SK-N-SH (cell line): Measurements from ENCODE around the gene DYNLT3. TPM values are rescaled to one million over a fixed set of nuclear protein-coding genes. Genes with fewer than 3 reads are reported as not detected.

Experiments used
- CTCF ChIA-PET: fragments of 300-600, 350-600 bp; formaldehyde crosslinking; extraction: SDS; loops from one replicate; lab custom pipeline; 2021; lab: Yijun Ruan, JAX
- POLR2A ChIA-PET: fragments of 350-600 bp; sonication (Branson Sonifier 250); formaldehyde crosslinking; extraction: SDS; loops from one replicate; lab custom pipeline; 2020; ENCODE audit warnings: antibody characterized with exemption, inconsistent platforms; lab: Yijun Ruan, JAX
- DNase-seq: peaks from one replicate; pipeline ENCODE4 v3.0.0; 2012
- H2AFZ ChIP-seq: fragments of 200-600 bp; sonication (generic); 2 replicates; pipeline ENCODE4 v1.8.1; 2016; ENCODE audit warnings: antibody characterized with exemption, mild to moderate bottlenecking, low read depth
- H3F3A ChIP-seq: fragments of 200-600 bp; sonication (generic); replicated peaks from 2 replicates; pipeline ENCODE3; 2016; ENCODE audit warnings: antibody characterized with exemption, mild to moderate bottlenecking; ENCODE audit not compliant: insufficient read depth
- H3K27ac ChIP-seq, 2 experiments: fragments of 200-500 bp in 1 of 2; fragments of 200-600 bp in 1 of 2; sonication (Bioruptor generic) in 1 of 2; sonication (generic), shearing (Covaris generic) in 1 of 2; 2 replicates each; pipeline versions ENCODE4 v1.5.1 to v1.6.1; 2014 to 2016; ENCODE audit warnings: low read depth in 2 of 2, inconsistent platforms in 1 of 2, low read length in 1 of 2, mild to moderate bottlenecking in 1 of 2, mixed read lengths in 1 of 2
- H3K27me3 ChIP-seq: fragments of 200-600 bp; sonication (generic), shearing (Covaris generic); 2 replicates; pipeline ENCODE4 v1.6.1; 2016; ENCODE audit warnings: mixed run types; ENCODE audit not compliant: insufficient read depth
- H3K36me3 ChIP-seq, 2 experiments: fragments of 200-500 bp in 1 of 2; fragments of 200-600 bp in 1 of 2; sonication (Bioruptor generic) in 1 of 2; sonication (generic) in 1 of 2; replicated peaks in 1 of 2; 2 replicates each; pipeline versions ENCODE3 to v1.5.1; 2014 to 2016; ENCODE audit warnings: low read length in 1 of 2, mild to moderate bottlenecking in 1 of 2; ENCODE audit not compliant: insufficient read depth in 2 of 2, control insufficient read depth in 1 of 2
- H3K4me1 ChIP-seq, 2 experiments: fragments of 200-500 bp in 1 of 2; fragments of 200-600 bp in 1 of 2; sonication (Bioruptor generic) in 1 of 2; sonication (generic), shearing (Covaris generic) in 1 of 2; 2 replicates each; pipeline versions ENCODE4 v1.5.1 to v1.6.1; 2014 to 2016; ENCODE audit warnings: low read depth in 1 of 2, low read length in 1 of 2, mixed run types in 1 of 2; ENCODE audit not compliant: insufficient read depth in 2 of 2, control insufficient read depth in 1 of 2
- H3K4me2 ChIP-seq: fragments of 200-600 bp; sonication (generic), shearing (Covaris generic); 2 replicates; pipeline ENCODE4 v1.6.1; 2017; ENCODE audit warnings: mixed run types
- H3K4me3 ChIP-seq, 2 experiments: fragments of 200-500 bp in 1 of 2; fragments of 200-600 bp in 1 of 2; sonication (Bioruptor generic) in 1 of 2; sonication (generic), shearing (Covaris generic) in 1 of 2; 2 replicates each; pipeline versions ENCODE4 v1.5.1 to v1.8.1; 2014 to 2016; ENCODE audit warnings: low read depth in 2 of 2, inconsistent platforms in 1 of 2, low read length in 1 of 2, mild to moderate bottlenecking in 1 of 2, mixed read lengths in 1 of 2, moderate library complexity in 1 of 2
- H3K79me2 ChIP-seq: fragments of 200-600 bp; sonication (generic); 2 replicates; pipeline ENCODE4 v1.8.1; 2017; ENCODE audit warnings: mild to moderate bottlenecking; ENCODE audit not compliant: insufficient read depth
- H3K9ac ChIP-seq: fragments of 200-600 bp; sonication (generic); 2 replicates; pipeline ENCODE4 v1.6.1; 2017; ENCODE audit warnings: mixed run types
- H3K9me2 ChIP-seq: fragments of 200-600 bp; sonication (generic); 2 replicates; pipeline ENCODE4 v1.6.1; 2017; ENCODE audit warnings: mixed run types
- H3K9me3 ChIP-seq: fragments of 200-600 bp; sonication (generic); 2 replicates; pipeline ENCODE4 v1.6.1; 2017; ENCODE audit warnings: mixed run types, mild to moderate bottlenecking, moderate library complexity
- H4K20me1 ChIP-seq: fragments of 200-600 bp; sonication (generic); 2 replicates; pipeline ENCODE4 v1.6.1; 2017; ENCODE audit warnings: mild to moderate bottlenecking, mixed run types; ENCODE audit not compliant: insufficient read depth
- ELF1 ChIP-seq: IDR thresholded peaks from 2 replicates; pipeline ENCODE4 v1.4.0; 2012
- EZH2phosphoT487 ChIP-seq: fragments of 200-600 bp; sonication (generic); IDR thresholded peaks from 2 replicates; pipeline ENCODE4 v1.6.1; 2017; ENCODE audit warnings: low read depth, mixed run types, mild to moderate bottlenecking, antibody characterized with exemption, moderate library complexity, borderline replicate concordance
- FOXJ3 ChIP-seq: sonication (generic); formaldehyde crosslinking; IDR thresholded peaks from 2 replicates; pipeline ENCODE4 v1.5.1; 2020; ENCODE audit warnings: mild to moderate bottlenecking, missing genetic modification reagents
- IRF3 ChIP-seq: fragments of 150-350 bp; IDR thresholded peaks from 2 replicates; pipeline ENCODE4 v1.6.1; 2016; ENCODE audit warnings: mild to moderate bottlenecking, low read depth, low read length
- MAX ChIP-seq: IDR thresholded peaks from 2 replicates; pipeline ENCODE4 v1.4.0; 2012; ENCODE audit warnings: low read depth
- MEF2A ChIP-seq: IDR thresholded peaks from 2 replicates; pipeline ENCODE4 v1.4.0; 2012; ENCODE audit warnings: low read depth, borderline replicate concordance
- MXI1 ChIP-seq: IDR thresholded peaks from 2 replicates; pipeline ENCODE4 v1.6.1; 2012; ENCODE audit warnings: mild to moderate bottlenecking, low read depth, low read length, improper control_type of control experiment
- NFIC ChIP-seq: IDR thresholded peaks from 2 replicates; pipeline ENCODE4 v1.4.0; 2012; ENCODE audit warnings: borderline replicate concordance
- NRF1 ChIP-seq: IDR thresholded peaks from 2 replicates; pipeline ENCODE4 v1.6.1; 2012; ENCODE audit warnings: low read depth, mild to moderate bottlenecking, low read length
- POLR2AphosphoS5 ChIP-seq: IDR thresholded peaks from 2 replicates; pipeline ENCODE4 v1.6.1; 2012; ENCODE audit warnings: low read depth, low read length
- RAD21 ChIP-seq: IDR thresholded peaks from 2 replicates; pipeline ENCODE4 v1.6.1; 2012; ENCODE audit warnings: mild to moderate bottlenecking, low read length
- REST ChIP-seq: IDR thresholded peaks from 2 replicates; pipeline ENCODE4 v1.6.1; 2012; ENCODE audit warnings: mild to moderate bottlenecking, low read depth, low read length, moderate library complexity
- RFX5 ChIP-seq: IDR thresholded peaks from 2 replicates; pipeline ENCODE4 v1.6.1; 2012; ENCODE audit warnings: mild to moderate bottlenecking, improper control_type of control experiment, low read length
- RXRA ChIP-seq: IDR thresholded peaks from 2 replicates; pipeline ENCODE4 v1.4.0; 2012; ENCODE audit warnings: low read depth, mild to moderate bottlenecking, borderline replicate concordance
- SMC3 ChIP-seq: IDR thresholded peaks from 2 replicates; pipeline ENCODE4 v1.6.1; 2012; ENCODE audit warnings: low read depth, low read length, improper control_type of control experiment
- TCF12 ChIP-seq: IDR thresholded peaks from 2 replicates; pipeline ENCODE4 v1.4.0; 2012
- USF1 ChIP-seq: IDR thresholded peaks from 2 replicates; pipeline ENCODE4 v1.4.0; 2012; ENCODE audit warnings: low read depth, borderline replicate concordance
- USF2 ChIP-seq: fragments of 150-350 bp; IDR thresholded peaks from 2 replicates; pipeline ENCODE4 v1.6.1; 2017; ENCODE audit warnings: antibody characterized with exemption, low read length, low read depth, borderline replicate concordance
- YY1 ChIP-seq: IDR thresholded peaks from 2 replicates; pipeline ENCODE4 v1.4.0; 2012; ENCODE audit warnings: low read depth, mild to moderate bottlenecking
- WGBS: methylation state at CpG from one replicate; pipeline ENCODE4 v1.1.6; 2017; ENCODE audit warnings: low lambda C conversion rate; 5-methylcytosine and 5-hydroxymethylcytosine counted together
- polyA plus RNA-seq, 3 experiments: library from polyadenylated mRNA; depleted of rRNA; stranded (reverse); fragments of >200 nt; gene quantifications; 2 replicates each; pipeline ENCODE4 v1.2.3, GENCODE V29; 2012

The DYNLT3 gene
- polyA plus RNA-seq, 1 of the 3 experiments (the other 2 are of a cell fraction), result 7.3 TPM

GRCh38 chrX:37829721-37830120 is 17.6 kb downstream of the DYNLT3 start:
- no peak overlapping the region for H2AFZ ChIP-seq
- 19% methylated on average over 1 of the region's 1 CpG for WGBS
- POLR2A ChIA-PET, result no interaction called here
- TF ChIP-seq POLR2AphosphoS5 (no peak), EZH2phosphoT487 (no peak), YY1 (no peak), USF2 (no peak), RFX5 (no peak), IRF3 (no peak), REST (no peak), MEF2A (no peak), NRF1 (no peak), ELF1 (no peak), RAD21 (no peak), MXI1 (no peak), SMC3 (no peak), FOXJ3 (CRISPR knock-in tag) (no peak), TCF12 (no peak), NFIC (no peak), RXRA (no peak), MAX (no peak), USF1 (no peak)
- no peaks in the 10 kb centered on the region for H3F3A ChIP-seq
- H3K9ac ChIP-seq, result no peak overlapping the region
- no peaks in the 10 kb centered on the region for H3K9me3 ChIP-seq
- H3K4me1 ChIP-seq, result no peaks in the 10 kb centered on the region
- H3K36me3 ChIP-seq, result no peaks in the 10 kb centered on the region
- H3K9me2 ChIP-seq, result no peaks in the 10 kb centered on the region
- CTCF ChIA-PET, result interaction anchor here (0.7 kb wide), 1 partner anchor 13 kb away, joined by 3 read pairs; no protein-coding TSS in a partner anchor
- no peaks in the 10 kb centered on the region for H4K20me1 ChIP-seq
- no peak overlapping the region for H3K4me2 ChIP-seq
- no peak overlapping the region for H3K4me3 ChIP-seq
- DNase-seq, result no peak
- no peak overlapping the region for H3K27ac ChIP-seq
- no peaks in the 10 kb centered on the region for H3K27me3 ChIP-seq
- no peaks in the 10 kb centered on the region for H3K79me2 ChIP-seq
